B cell (primary cell): ENCODE data around the gene PRM1. TPM values are rescaled to one million over a fixed set of nuclear protein-coding genes. Genes with fewer than 3 reads are reported as not detected.
A peak's percentile ranks its signal among the peaks of the same experiment; 100 is the strongest.

Experiments
- ATAC-seq: fragments of 200-7000 bp; cut with Tn5 transposase; one replicate; pipeline ENCODE4 v1.10.0; 2021; ENCODE audit warnings: low read depth, mild to moderate bottlenecking, moderate number of reproducible peaks, moderate library complexity
- CTCF ChIA-PET: fragments of 350-600 bp; sonication (Branson Sonifier 250); formaldehyde crosslinking; loops from one replicate; lab custom pipeline; 2021; ENCODE audit warnings: antibody characterized with exemption, inconsistent platforms; lab: Charles Lee
- POLR2A ChIA-PET: fragments of 350-600 bp; sonication (Branson Sonifier 250); formaldehyde crosslinking; loops from one replicate; lab custom pipeline; 2021; ENCODE audit warnings: antibody characterized with exemption; lab: Charles Lee
- DNase-seq: peaks from one replicate; pipeline ENCODE4 v3.0.0; 2013
- H2AFZ ChIP-seq: 2 replicates; pipeline ENCODE4 v1.6.1; 2012; ENCODE audit warnings: mild to moderate bottlenecking, low read depth, low read length; ENCODE audit not compliant: insufficient read depth, poor library complexity, severe bottlenecking
- H3K27ac ChIP-seq, 2 donors: 1 replicate in 1 of 2; 2 replicates in 1 of 2; pipeline ENCODE4 v1.5.1; 2012 to 2013; ENCODE audit warnings: low read length in 2 of 2, mild to moderate bottlenecking in 2 of 2, moderate library complexity in 1 of 2
- H3K27me3 ChIP-seq, 4 experiments: fragments of 200-600 bp in 1 of 4; sonication (generic) in 1 of 4; replicated peaks in 1 of 4; 1 replicate in 2 of 4; 2 replicates in 2 of 4; pipeline versions ENCODE4 v1.6.1 to v1.7.0; 2013 to 2016; ENCODE audit warnings: low read length in 3 of 4, mild to moderate bottlenecking in 2 of 4, mixed read lengths in 1 of 4, moderate library complexity in 1 of 4; ENCODE audit not compliant: insufficient read depth in 4 of 4, control insufficient read depth in 3 of 4; ENCODE audit errors: control extremely low read depth in 1 of 4
- H3K36me3 ChIP-seq, 2 experiments: replicated peaks in 1 of 2; 1 replicate in 1 of 2; 2 replicates in 1 of 2; pipeline versions ENCODE4 v1.6.1 to v1.7.1; 2013; ENCODE audit warnings: low read length in 1 of 2; ENCODE audit not compliant: insufficient read depth in 2 of 2, control insufficient read depth in 1 of 2; ENCODE audit errors: control extremely low read depth in 1 of 2, extremely low read depth in 1 of 2
- H3K4me1 ChIP-seq, 2 donors: fragments of 200-600 bp in 1 of 2; sonication (generic) in 1 of 2; 1 replicate in 1 of 2; 2 replicates in 1 of 2; pipeline versions ENCODE4 v1.5.1 to v1.6.1; 2013 to 2017; ENCODE audit warnings: low read length in 2 of 2; ENCODE audit not compliant: control insufficient read depth in 2 of 2, insufficient read depth in 2 of 2
- H3K4me2 ChIP-seq: replicated peaks from 2 replicates; pipeline ENCODE3; 2012; ENCODE audit warnings: mild to moderate bottlenecking, low read depth, low read length; ENCODE audit not compliant: poor library complexity, severe bottlenecking
- H3K4me3 ChIP-seq, 5 experiments: fragments of 200-600 bp in 1 of 5; sonication (generic) in 1 of 5; 1 replicate in 3 of 5; 2 replicates in 2 of 5; pipeline versions ENCODE4 v1.5.1 to v1.7.0; 2011 to 2016; ENCODE audit warnings: low read length in 4 of 5, mild to moderate bottlenecking in 4 of 5, low read depth in 2 of 5, control low read depth in 1 of 5, moderate library complexity in 1 of 5; ENCODE audit not compliant: insufficient read depth in 1 of 5; ENCODE audit errors: control extremely low read depth in 1 of 5, extremely low read depth in 1 of 5
- H3K79me2 ChIP-seq: fragments of 200-600 bp; sonication (generic); one replicate; pipeline ENCODE4 v1.6.0; 2016; ENCODE audit warnings: low read length; ENCODE audit not compliant: control insufficient read depth, insufficient read depth
- H3K9ac ChIP-seq: fragments of 200-600 bp; sonication (generic); 2 replicates; pipeline ENCODE4 v1.6.1; 2017; ENCODE audit warnings: mild to moderate bottlenecking, low read length, moderate library complexity
- H3K9me3 ChIP-seq, 3 donors: one replicate each; pipeline versions ENCODE4 v1.6.1 to v1.7.1; 2013; ENCODE audit warnings: low read length in 2 of 3; ENCODE audit not compliant: control insufficient read depth in 2 of 3, insufficient read depth in 1 of 3; ENCODE audit errors: control extremely low read depth in 1 of 3
- H4K20me1 ChIP-seq: 2 replicates; pipeline ENCODE4 v1.6.0; 2012; ENCODE audit warnings: mild to moderate bottlenecking, low read length; ENCODE audit not compliant: insufficient read depth, control insufficient read depth, poor library complexity, severe bottlenecking
- H3K27ac Mint-ChIP-seq: one replicate; pipeline ENCODE4 v1.8.0; 2021; ENCODE audit warnings: mixed read lengths
- H3K27me3 Mint-ChIP-seq: one replicate; pipeline ENCODE4 v1.8.0; 2021; ENCODE audit warnings: mixed read lengths
- H3K4me1 Mint-ChIP-seq: one replicate; pipeline ENCODE4 v1.8.0; 2021; ENCODE audit warnings: mixed read lengths
- H3K4me3 Mint-ChIP-seq: one replicate; pipeline ENCODE4 v1.8.0; 2021; ENCODE audit warnings: mixed read lengths
- H3K9me3 Mint-ChIP-seq: one replicate; pipeline ENCODE4 v1.8.0; 2022; ENCODE audit warnings: mixed read lengths; ENCODE audit not compliant: insufficient read depth
- CTCF ChIP-seq: fragments of 200-600 bp; IDR thresholded peaks from one replicate; pipeline ENCODE4 v1.8.0; 2022; ENCODE audit warnings: antibody characterized with exemption, mild to moderate bottlenecking
- EZH2 ChIP-seq: IDR thresholded peaks from 2 replicates; pipeline ENCODE4 v1.6.1; 2012; ENCODE audit warnings: borderline replicate concordance, low read depth, mild to moderate bottlenecking, moderate library complexity, low read length; ENCODE audit not compliant: insufficient read depth, poor library complexity, severe bottlenecking
- WGBS: methylation state at CpG from one replicate; pipeline ENCODE4 v1.1.5; 2013; ENCODE audit warnings: missing lambda C conversion rate; ENCODE audit not compliant: insufficient coverage; 5-methylcytosine and 5-hydroxymethylcytosine counted together
- intact Hi-C: fragments of 100-400 bp; cut with micrococcal nuclease; formaldehyde crosslinking; loops from one replicate; pipeline ENCODE4 v1.10.0; 2022
- polyA plus RNA-seq: library from polyadenylated mRNA; depleted of rRNA; stranded (reverse); fragments of >200 nt; gene quantifications from 2 replicates; pipeline ENCODE4 v1.2.3, GENCODE V29; 2012
- total RNA-seq, 2 donors: library from RNA; stranded (reverse); fragments of 120-200 nt in 1 of 2; gene quantifications; 1 replicate in 1 of 2; 2 replicates in 1 of 2; pipeline versions ENCODE4 v1.2.3 to v1.2.4, GENCODE V29; 2013 to 2022

Gene PRM1
- total and polyA plus RNA-seq, 2 donors (not counting 1 experiment from before 2014, with no cell fraction given) = not detected

GRCh38 chr16:11329071-11329491, 48.0 kb upstream of the PRM1 start:
- Histone ChIP-seq H3K79me2 (peaks cover 4% of the 10 kb centered on the region), H4K20me1 (no peaks in the 10 kb centered on the region), H3K27ac (peak overlapping the region; percentile 91 to 94), H3K9ac (peak overlapping the region; percentile 60), H3K4me1 (peaks cover 59 to 66% of the 10 kb centered on the region in 2 donors), H3K27me3 (no peaks in the 10 kb centered on the region), H3K4me3 (peak overlapping the region in 4 of 5 experiments; percentile 24 to 64 (median 36)), H3K36me3 (no peaks in the 10 kb centered on the region), H2AFZ (no peak overlapping the region), H3K9me3 (peaks cover 0 to 14% (median 3%) of the 10 kb centered on the region in 3 donors), H3K4me2 (peak overlapping the region; percentile 83)
- TF ChIP-seq EZH2 (no peak), CTCF (no peak)
- DNase-seq (peak; percentile 76), ATAC-seq (peak; percentile 28)
- Mint-ChIP-seq H3K4me1 (peaks cover 62% of the 10 kb centered on the region), H3K9me3 (no peaks in the 10 kb centered on the region), H3K4me3 (peak overlapping the region; percentile 81), H3K27ac (peak overlapping the region; percentile 93), H3K27me3 (no peaks in the 10 kb centered on the region)
- POLR2A ChIA-PET = interaction anchor here (0.8 to 7.6 kb wide), 11 partner anchors 15 to 235 kb away, joined by 3 to 94 read pairs (median 5); partner anchors contain the start of gene SOCS1
- intact Hi-C loops = no loop called here
- CTCF ChIA-PET = interaction anchor here (0.6 to 4.7 kb wide), 14 partner anchors 14 to 365 kb away, joined by 3 to 52 read pairs (median 4); partner anchors contain the start of gene SOCS1
- WGBS = 0% methylated on average over 1 of the region's 6 CpGs
